ENCODE results near the gene CGB8. TPM values are rescaled to one million over a fixed set of nuclear protein-coding genes. Genes with fewer than 3 reads are reported as not detected.

CGB8 gene
- total RNA-seq, 1 experiment from 2014 or later = not detected

Small RNA genes within 50 kb of the gene (microRNA-seq; reads per million reads assigned to microRNA genes)
- gene MIR6798 (ENCODE audit: unreplicated experiment) = not detected

Other genes with a start within 250 kb of the CGB8 start
- gene BCAT2, start 238.1 kb downstream of the CGB8 start, total RNA-seq (2021; ENCODE audit: unreplicated experiment) = 34.6 TPM
- gene HSD17B14, start 212.6 kb downstream of the CGB8 start, total RNA-seq (2021; ENCODE audit: unreplicated experiment) = 20.8 TPM
- 4.2 TPM for gene PLEKHA4, start 180.5 kb downstream of the CGB8 start, total RNA-seq (2021; ENCODE audit: unreplicated experiment)
- 27.1 TPM for gene PPP1R15A, start 176.7 kb downstream of the CGB8 start, total RNA-seq (2021; ENCODE audit: unreplicated experiment)
- gene TULP2, start 150.4 kb downstream of the CGB8 start, total RNA-seq (2021; ENCODE audit: unreplicated experiment) = 0.15 TPM
- gene NUCB1, start 148.8 kb downstream of the CGB8 start, total RNA-seq (2021; ENCODE audit: unreplicated experiment) = 102 TPM
- gene DHDH, start 115.4 kb downstream of the CGB8 start, total RNA-seq (2021; ENCODE audit: unreplicated experiment) = 0.85 TPM
- gene BAX, start 94.2 kb downstream of the CGB8 start, total RNA-seq (2021; ENCODE audit: unreplicated experiment) = 100 TPM
- gene FTL, start 83.8 kb downstream of the CGB8 start, total RNA-seq (2021; ENCODE audit: unreplicated experiment) = 1,332 TPM
- gene GYS1, start 55.8 kb downstream of the CGB8 start, total RNA-seq (2021; ENCODE audit: unreplicated experiment) = 20.2 TPM
- gene RUVBL2, start 55.2 kb downstream of the CGB8 start, total RNA-seq (2021; ENCODE audit: unreplicated experiment) = 170 TPM
- 0.39 TPM for gene LHB, start 32.0 kb downstream of the CGB8 start, total RNA-seq (2021; ENCODE audit: unreplicated experiment)
- gene CGB3, start 24.8 kb downstream of the CGB8 start, total RNA-seq (2021; ENCODE audit: unreplicated experiment) = not detected
- gene CGB2, start 17.2 kb downstream of the CGB8 start, total RNA-seq (2021; ENCODE audit: unreplicated experiment) = not detected
- not detected for gene CGB1, start 12.2 kb downstream of the CGB8 start, total RNA-seq (2021; ENCODE audit: unreplicated experiment)
- not detected for gene CGB5, start 5.3 kb downstream of the CGB8 start, total RNA-seq (2021; ENCODE audit: unreplicated experiment)
- gene CGB7, start 8.6 kb upstream of the CGB8 start, total RNA-seq (2021; ENCODE audit: unreplicated experiment) = 0.95 TPM
- gene NTF4, start 15.7 kb upstream of the CGB8 start, total RNA-seq (2021; ENCODE audit: unreplicated experiment) = 0.39 TPM
- 0.03 TPM for gene KCNA7, start 23.6 kb upstream of the CGB8 start, total RNA-seq (2021; ENCODE audit: unreplicated experiment)
- 180 TPM for gene SNRNP70, start 36.3 kb upstream of the CGB8 start, total RNA-seq (2021; ENCODE audit: unreplicated experiment)
- gene LIN7B, start 65.3 kb upstream of the CGB8 start, total RNA-seq (2021; ENCODE audit: unreplicated experiment) = 6.4 TPM
- gene C19orf73, start 70.0 kb upstream of the CGB8 start, total RNA-seq (2021; ENCODE audit: unreplicated experiment) = 1.4 TPM
- 21.7 TPM for gene PPFIA3, start 70.4 kb upstream of the CGB8 start, total RNA-seq (2021; ENCODE audit: unreplicated experiment)
- gene HRC, start 106.3 kb upstream of the CGB8 start, total RNA-seq (2021; ENCODE audit: unreplicated experiment) = 0.13 TPM
- 19.4 TPM for gene TRPM4, start 108.7 kb upstream of the CGB8 start, total RNA-seq (2021; ENCODE audit: unreplicated experiment)